GM12874 (cell line): ENCODE results near the gene KRTAP10-2.
"Not testable (repeated sequence)": the region's sequence is repeated elsewhere in the genome, so short reads cannot be mapped to it uniquely, and the experiment has no call there.

ENCODE experiments used
- CTCF ChIP-seq: IDR thresholded peaks from 2 replicates; pipeline ENCODE4 v1.5.1; 2011; ENCODE audit warnings: low read depth, mild to moderate bottlenecking, control low read depth, low read length, moderate library complexity; ENCODE audit not compliant: insufficient read depth

KRTAP10-2 gene

GRCh38 chr21:44551340-44551961 lies at the start of gene KRTAP10-2:
Gene KRTAP10-2 (minus strand): TSS chr21:44551505. CDS start chr21:44551458, 47 bp downstream.
- TF ChIP-seq CTCF = no peak

GRCh38 chr21:44600118-44600978 lies 49.0 kb upstream of the KRTAP10-2 start, which contains the start of gene KRTAP10-7:
Gene KRTAP10-7 (plus strand): TSS chr21:44600597. CDS start chr21:44600622, 25 bp downstream.
- not testable (repeated sequence) for TF ChIP-seq CTCF

GRCh38 chr21:44599264-44600029 lies 48.1 kb upstream of the KRTAP10-2 start:
- no peak for TF ChIP-seq CTCF

- TF ChIP-seq CTCF = no peak
These were observed 46.8 kb upstream of the KRTAP10-2 start for GRCh38 chr21:44598061-44598460.

GRCh38 chr21:44596068-44596725 lies 44.9 kb upstream of the KRTAP10-2 start:
- no peak for TF ChIP-seq CTCF

- no peak for TF ChIP-seq CTCF
These were observed 44.2 kb upstream of the KRTAP10-2 start for GRCh38 chr21:44595524-44595923.

GRCh38 chr21:44594406-44594916 lies 43.2 kb upstream of the KRTAP10-2 start:
- TF ChIP-seq CTCF = no peak
